HepG2 (cell line): ENCODE results near the gene PAPPA. TPM values are rescaled to one million over a fixed set of nuclear protein-coding genes. Genes with fewer than 3 reads are reported as not detected.

Source experiments
- ATF5 ChIP-seq: sonication (generic); formaldehyde crosslinking; IDR thresholded peaks from 2 replicates; pipeline ENCODE4 v1.4.0; 2020; ENCODE audit warnings: mild to moderate bottlenecking, low read depth, missing genetic modification reagents
- HBP1 ChIP-seq: IDR thresholded peaks from 2 replicates; pipeline ENCODE4 v1.6.1; 2016; ENCODE audit warnings: low read depth, control low read depth
- JUNB ChIP-seq: sonication (generic); formaldehyde crosslinking; IDR thresholded peaks from 2 replicates; pipeline ENCODE4 v1.8.0; 2022; ENCODE audit warnings: missing genetic modification reagents, mild to moderate bottlenecking, borderline replicate concordance
- KMT2B ChIP-seq: IDR thresholded peaks from 2 replicates; pipeline ENCODE4 v1.6.1; 2016; ENCODE audit warnings: missing genetic modification reagents, missing compliant biosample characterization
- NKX3-1 ChIP-seq: sonication (generic); formaldehyde crosslinking; IDR thresholded peaks from 2 replicates; pipeline ENCODE4 v1.5.0; 2020; ENCODE audit warnings: missing genetic modification reagents
- PTBP1 ChIP-seq: fragments of 200-400 bp; formaldehyde crosslinking; IDR thresholded peaks from 2 replicates; pipeline ENCODE4 v1.6.1; 2018; ENCODE audit warnings: low read length, low read depth; ENCODE audit not compliant: poor library complexity, severe bottlenecking
- RFX1 ChIP-seq: fragments of 450-650 bp; IDR thresholded peaks from 2 replicates; pipeline ENCODE4 v1.6.1; 2017
- SCMH1 ChIP-seq: sonication (generic); formaldehyde crosslinking; IDR thresholded peaks from 2 replicates; pipeline ENCODE4 v1.9.0; 2021; ENCODE audit warnings: missing genetic modification reagents, mild to moderate bottlenecking, borderline replicate concordance
- THAP9 ChIP-seq: sonication (generic); formaldehyde crosslinking; IDR thresholded peaks from 2 replicates; pipeline ENCODE4; 2020; ENCODE audit warnings: missing genetic modification reagents, mild to moderate bottlenecking, borderline replicate concordance
- TOPORS ChIP-seq: sonication (generic); formaldehyde crosslinking; IDR thresholded peaks from 2 replicates; pipeline ENCODE4 v1.8.0; 2023; ENCODE audit warnings: mild to moderate bottlenecking, missing genetic modification reagents
- ZBTB26 ChIP-seq: IDR thresholded peaks from 2 replicates; pipeline ENCODE4 v1.6.1; 2016; ENCODE audit warnings: missing compliant biosample characterization, missing genetic modification reagents, borderline replicate concordance
- ZC3H4 ChIP-seq: sonication (generic); formaldehyde crosslinking; IDR thresholded peaks from 2 replicates; pipeline ENCODE4 v1.4.0; 2020; ENCODE audit warnings: missing genetic modification reagents, borderline replicate concordance
- ZFP36L2 ChIP-seq: sonication (generic); formaldehyde crosslinking; IDR thresholded peaks from 2 replicates; pipeline ENCODE4 v1.4.0; 2020; ENCODE audit warnings: missing genetic modification reagents
- ZNF17 ChIP-seq: sonication (generic); formaldehyde crosslinking; IDR thresholded peaks from 2 replicates; pipeline ENCODE4 v1.5.0; 2020; ENCODE audit warnings: mild to moderate bottlenecking, missing genetic modification reagents
- ZNF512B ChIP-seq: sonication (generic); formaldehyde crosslinking; IDR thresholded peaks from 2 replicates; pipeline ENCODE4 v1.5.1; 2020; ENCODE audit warnings: missing genetic modification reagents, mild to moderate bottlenecking, borderline replicate concordance
- ZNF558 ChIP-seq: sonication (generic); formaldehyde crosslinking; IDR thresholded peaks from 2 replicates; pipeline ENCODE4 v1.9.0; 2022; ENCODE audit warnings: mild to moderate bottlenecking, missing genetic modification reagents, borderline replicate concordance
- ZNF770 ChIP-seq: sonication (generic); formaldehyde crosslinking; IDR thresholded peaks from 2 replicates; pipeline ENCODE4 v1.5.0; 2020; ENCODE audit warnings: mild to moderate bottlenecking, missing genetic modification reagents
- ZNF891 ChIP-seq: sonication (generic); formaldehyde crosslinking; IDR thresholded peaks from 2 replicates; pipeline ENCODE4 v1.5.0; 2020; ENCODE audit warnings: mild to moderate bottlenecking, missing genetic modification reagents
- polyA plus RNA-seq, 8 experiments: library from polyadenylated mRNA; depleted of rRNA in 3 of 8; stranded (reverse) in 7 of 8; unstranded in 1 of 8; fragments of >200 nt; fragmentation: Illumina TruSeq in 4 of 8; extraction: Trizol in 4 of 8; gene quantifications; 2 replicates each; pipeline versions ENCODE4 v1.2.1 to v1.2.3, GENCODE V29; 2011 to 2016; ENCODE audit warnings: low read depth in 4 of 8, missing spikeins in 1 of 8, mixed read lengths in 1 of 8; ENCODE audit not compliant: insufficient read depth in 1 of 8
- total RNA-seq, 5 experiments: library from RNA; depleted of rRNA; stranded (reverse); fragments of >200 nt; fragmentation: Illumina TruSeq; extraction: Trizol; gene quantifications; 2 replicates each; pipeline ENCODE4 v1.2.3, GENCODE V29; 2016; ENCODE audit warnings: low read depth in 1 of 5

Gene PAPPA
- total and polyA plus RNA-seq, 2 of the 13 experiments (the other 11 are each of a cell fraction or from before 2014, with no cell fraction given), result 0.09 to 0.11 TPM

GRCh38 chr9:116204252-116204882 lies 50.8 kb downstream of the PAPPA start (continued):
- no peak for TF ChIP-seq ATF5 (CRISPR knock-in tag)
- no peak for TF ChIP-seq ZBTB26 (CRISPR knock-in tag)
- TF ChIP-seq ZNF770 (CRISPR knock-in tag), result peak; percentile 100
- no peak for TF ChIP-seq RFX1
- no peak for TF ChIP-seq ZC3H4 (CRISPR knock-in tag)
- TF ChIP-seq NKX3-1 (CRISPR knock-in tag), result 0 out of 2 replicates have a peak, but pooled peaks have one; percentile 27
- no peak for TF ChIP-seq JUNB
- TF ChIP-seq TOPORS, result 0 out of 2 replicates have a peak, but pooled peaks have one; percentile 48
- TF ChIP-seq THAP9, result no peak
- no peak for TF ChIP-seq PTBP1
- no peak for TF ChIP-seq ZNF891 (CRISPR knock-in tag)
- no peak for TF ChIP-seq SCMH1 (CRISPR knock-in tag)
- TF ChIP-seq HBP1 (CRISPR knock-in tag), result no peak
- TF ChIP-seq ZNF512B (CRISPR knock-in tag), result no peak
- TF ChIP-seq ZNF558, result no peak
- TF ChIP-seq ZFP36L2, result no peak
- TF ChIP-seq KMT2B (CRISPR knock-in tag), result no peak
- no peak for TF ChIP-seq ZNF17 (CRISPR knock-in tag)
